ENCODE results near the gene CPZ.

GRCh38 chr4:8643441-8643840, 50.9 kb downstream of the CPZ start:
- TF ChIP-seq POLR2AphosphoS5 (IDR thresholded peaks at IDR 0.05; ENCODE audit: low read depth, low read length) (no peak), FOXP2 (optimal IDR thresholded peaks at IDR 0.05; ENCODE audit: borderline replicate concordance, extremely low read depth, extremely low read length, insufficient read depth) (no peak)
- TF ChIP-seq, protein P1, sequence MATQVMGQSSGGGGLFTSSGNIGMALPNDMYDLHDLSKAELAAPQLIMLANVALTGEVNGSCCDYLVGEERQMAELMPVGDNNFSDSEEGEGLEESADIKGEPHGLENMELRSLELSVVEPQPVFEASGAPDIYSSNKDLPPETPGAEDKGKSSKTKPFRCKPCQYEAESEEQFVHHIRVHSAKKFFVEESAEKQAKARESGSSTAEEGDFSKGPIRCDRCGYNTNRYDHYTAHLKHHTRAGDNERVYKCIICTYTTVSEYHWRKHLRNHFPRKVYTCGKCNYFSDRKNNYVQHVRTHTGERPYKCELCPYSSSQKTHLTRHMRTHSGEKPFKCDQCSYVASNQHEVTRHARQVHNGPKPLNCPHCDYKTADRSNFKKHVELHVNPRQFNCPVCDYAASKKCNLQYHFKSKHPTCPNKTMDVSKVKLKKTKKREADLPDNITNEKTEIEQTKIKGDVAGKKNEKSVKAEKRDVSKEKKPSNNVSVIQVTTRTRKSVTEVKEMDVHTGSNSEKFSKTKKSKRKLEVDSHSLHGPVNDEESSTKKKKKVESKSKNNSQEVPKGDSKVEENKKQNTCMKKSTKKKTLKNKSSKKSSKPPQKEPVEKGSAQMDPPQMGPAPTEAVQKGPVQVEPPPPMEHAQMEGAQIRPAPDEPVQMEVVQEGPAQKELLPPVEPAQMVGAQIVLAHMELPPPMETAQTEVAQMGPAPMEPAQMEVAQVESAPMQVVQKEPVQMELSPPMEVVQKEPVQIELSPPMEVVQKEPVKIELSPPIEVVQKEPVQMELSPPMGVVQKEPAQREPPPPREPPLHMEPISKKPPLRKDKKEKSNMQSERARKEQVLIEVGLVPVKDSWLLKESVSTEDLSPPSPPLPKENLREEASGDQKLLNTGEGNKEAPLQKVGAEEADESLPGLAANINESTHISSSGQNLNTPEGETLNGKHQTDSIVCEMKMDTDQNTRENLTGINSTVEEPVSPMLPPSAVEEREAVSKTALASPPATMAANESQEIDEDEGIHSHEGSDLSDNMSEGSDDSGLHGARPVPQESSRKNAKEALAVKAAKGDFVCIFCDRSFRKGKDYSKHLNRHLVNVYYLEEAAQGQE (IDR thresholded peaks at IDR 0.05; ENCODE audit: insufficient read depth in 1 of 2, low read depth in 2 of 2, low read length in 2 of 2), result no peak

All from PFSK-1 (cell line).